BJ (cell line): ENCODE data around the gene WFS1. TPM values are rescaled to one million over a fixed set of nuclear protein-coding genes. Genes with fewer than 3 reads are reported as not detected.

Experiments used
- CTCF ChIA-PET: fragments of 350-600 bp; formaldehyde crosslinking; extraction: SDS; loops from one replicate; lab custom pipeline; 2021; ENCODE audit warnings: antibody characterized with exemption, inconsistent platforms; lab: Yijun Ruan, JAX
- POLR2A ChIA-PET: fragments of 300-600 bp; sonication (Branson Sonifier 250); formaldehyde crosslinking; extraction: SDS; loops from one replicate; lab custom pipeline; 2021; ENCODE audit warnings: antibody characterized with exemption; lab: Charles Lee
- DNase-seq: peaks from one replicate; pipeline ENCODE4 v3.0.0-alpha.2; 2011; ENCODE audit warnings: low read depth
- H3K27me3 ChIP-seq: 2 replicates; pipeline ENCODE4 v1.6.0; 2011; ENCODE audit warnings: low read length; ENCODE audit not compliant: control insufficient read depth, insufficient read depth
- H3K36me3 ChIP-seq: 2 replicates; pipeline ENCODE4 v1.5.1; 2011; ENCODE audit warnings: low read length; ENCODE audit not compliant: control insufficient read depth, insufficient read depth
- H3K4me3 ChIP-seq: 2 replicates; pipeline ENCODE4 v1.5.1; 2011; ENCODE audit warnings: low read depth, mild to moderate bottlenecking, control low read depth, low read length
- CTCF ChIP-seq: IDR thresholded peaks from 2 replicates; pipeline ENCODE4 v1.5.1; 2011; ENCODE audit warnings: low read depth, mild to moderate bottlenecking, control low read depth, inconsistent platforms, low read length, moderate library complexity; ENCODE audit not compliant: insufficient read depth
- polyA plus RNA-seq: library from polyadenylated mRNA; depleted of rRNA; stranded (reverse); fragments of >200 nt; gene quantifications from 2 replicates; pipeline ENCODE4 v1.2.3, GENCODE V29; 2011

WFS1 gene
- polyA plus RNA-seq, 1 experiment: 66.4 TPM

GRCh38 chr4:6239486-6239885 is 30.2 kb upstream of the WFS1 start:
- Histone ChIP-seq H3K36me3 (no peaks in the 10 kb centered on the region), H3K27me3 (peaks cover 2% of the 10 kb centered on the region), H3K4me3 (no peak overlapping the region)
- POLR2A ChIA-PET: no interaction called here
- no peak for TF ChIP-seq CTCF
- no peak for DNase-seq
- CTCF ChIA-PET: interaction anchor here (0.9 to 2.5 kb wide), 2 partner anchors 11 to 88 kb away, joined by 3 to 20 read pairs; no protein-coding TSS in a partner anchor

DNA sequence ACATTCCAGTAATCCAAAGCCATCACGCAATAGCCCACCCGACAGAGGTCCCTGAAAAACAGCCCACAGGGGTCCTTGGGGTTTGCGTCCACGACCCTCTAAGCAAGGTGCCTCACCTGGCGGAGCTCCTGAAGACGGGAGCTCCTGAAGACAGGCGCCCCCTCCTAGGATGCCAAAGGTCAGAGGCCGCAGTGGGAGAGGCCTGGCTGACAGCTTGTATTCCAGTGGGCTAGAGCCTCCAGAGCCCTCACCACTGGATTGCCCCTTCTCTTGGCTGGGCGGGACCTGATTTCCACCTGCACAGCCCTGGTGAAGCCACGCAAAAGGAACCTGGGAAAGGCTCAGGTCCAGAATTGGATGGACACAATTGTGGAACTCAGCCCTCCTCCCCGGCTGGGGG is 29.7 kb upstream of the WFS1 start:
- CTCF ChIA-PET: interaction anchor here (0.9 to 2.5 kb wide), 2 partner anchors 10 to 87 kb away, joined by 3 to 20 read pairs; no protein-coding TSS in a partner anchor
- DNase-seq: no peak
- H3K4me3 ChIP-seq: no peak overlapping the region
- POLR2A ChIA-PET: interaction anchor here (0.6 kb wide), 1 partner anchor 29 kb away, joined by 3 read pairs; no protein-coding TSS in a partner anchor
- no peaks in the 10 kb centered on the region for H3K36me3 ChIP-seq
- H3K27me3 ChIP-seq: peaks cover 2% of the 10 kb centered on the region
- no peak for TF ChIP-seq CTCF

DNA sequence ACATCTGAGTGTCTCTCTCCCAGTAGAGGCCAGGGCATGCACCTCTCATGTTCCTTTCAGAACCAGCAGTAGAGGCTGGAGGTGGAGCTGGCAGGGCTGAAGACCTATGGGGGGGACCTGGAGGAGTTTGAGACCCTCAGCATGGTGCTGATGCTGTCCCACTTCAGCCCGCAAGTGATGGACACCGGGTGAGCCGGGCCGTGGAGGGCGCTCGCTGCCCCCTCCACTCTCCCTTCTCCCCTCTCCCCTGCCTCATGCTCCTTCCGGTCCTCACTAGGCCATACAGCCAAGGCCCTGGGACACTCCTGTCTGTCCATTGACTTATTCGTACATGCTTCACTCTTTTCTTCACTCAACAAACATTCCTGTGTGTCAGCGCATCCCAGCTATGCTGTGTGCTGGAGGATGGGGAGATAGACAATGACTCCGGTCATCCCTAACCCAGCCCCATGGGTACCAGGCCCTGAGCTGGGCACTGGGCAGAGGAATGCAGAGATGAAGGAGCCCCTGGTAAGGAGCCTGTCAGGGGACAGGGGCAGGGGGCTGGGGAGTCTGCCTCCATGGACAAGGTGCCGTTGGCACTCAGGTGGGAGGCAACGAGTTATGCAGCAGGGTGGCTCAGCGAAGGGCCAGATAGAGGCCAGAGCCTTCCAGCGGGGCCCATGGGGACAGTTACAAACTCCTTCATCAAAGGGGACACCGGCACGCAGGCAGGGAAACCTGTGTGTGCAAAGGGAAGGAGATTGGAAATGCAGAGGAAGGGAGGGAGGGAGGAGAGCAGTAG is 28.4 kb upstream of the WFS1 start:
- TF ChIP-seq CTCF: no peak
- Histone ChIP-seq H3K4me3 (no peak overlapping the region), H3K36me3 (no peaks in the 10 kb centered on the region), H3K27me3 (peaks cover 4% of the 10 kb centered on the region)
- POLR2A ChIA-PET: no interaction called here
- CTCF ChIA-PET: interaction anchor here (1.0 to 1.5 kb wide), 2 partner anchors 10 to 91 kb away, joined by 3 read pairs; no protein-coding TSS in a partner anchor
- DNase-seq: no peak

GRCh38 chr4:6242271-6243029 is 27.2 kb upstream of the WFS1 start:
- TF ChIP-seq CTCF: no peak
- Histone ChIP-seq H3K4me3 (no peak overlapping the region), H3K36me3 (no peaks in the 10 kb centered on the region), H3K27me3 (peaks cover 6% of the 10 kb centered on the region)
- ChIA-PET CTCF (interaction anchor here (1.1 to 16.7 kb wide), 2 partner anchors 13 to 86 kb away, joined by 3 to 496 read pairs; no protein-coding TSS in a partner anchor), POLR2A (no interaction called here)
- DNase-seq: no peak
